Measurements from ENCODE around the gene ADRB1. TPM values are rescaled to one million over a fixed set of nuclear protein-coding genes. Genes with fewer than 3 reads are reported as not detected.

Gene ADRB1
- total and polyA plus RNA-seq, 2 of the 4 experiments (the other 2 are of a cell fraction), result not detected

GRCh38 chr10:114012650-114013049 lies 31.0 kb upstream of the ADRB1 start:
- no peak overlapping the region for H3K56ac ChIP-seq (ENCODE audit: extremely low read depth, insufficient read depth, low read length)
- H3K4me3 ChIP-seq (ENCODE audit: insufficient read depth, low read depth, low read length), result no peak overlapping the region
- dilution Hi-C loops (cut with HindIII; ENCODE audit: low sequenced_read_pairs, unreplicated experiment) (no loop called here), intact Hi-C loops (cut with micrococcal nuclease) (no loop called here), in situ Hi-C loops (cut with MboI; ENCODE audit: low sequenced_read_pairs) (no loop called here)
- no peaks in the 10 kb centered on the region; the same call in 1 of the 2 replicates for H3K27me3 ChIP-seq (ENCODE audit: control insufficient read depth, insufficient read depth, low read length)
- BruUV-seq (replicated peaks), result no TSS peak
- no peaks in the 10 kb centered on the region for H3K36me3 ChIP-seq (ENCODE audit: control insufficient read depth, insufficient read depth, low read length)
- no peak overlapping the region for H4K91ac ChIP-seq (ENCODE audit: insufficient read depth, low read depth, low read length)
- H2BK120ac ChIP-seq (ENCODE audit: low read depth, low read length), result no peak overlapping the region
- no peak overlapping the region for H2AFZ ChIP-seq (replicated peaks; ENCODE audit: low read length, poor library complexity)
- no peak for TF ChIP-seq BHLHE40 (IDR thresholded peaks at IDR 0.05; ENCODE audit: low read depth, low read length)
- no peak for TF ChIP-seq USF2 (IDR thresholded peaks at IDR 0.05; ENCODE audit: low read depth, low read length)
- no peak for TF ChIP-seq MAZ (IDR thresholded peaks at IDR 0.05; ENCODE audit: borderline replicate concordance, low read depth, low read length)
- TF ChIP-seq CEBPB (IDR thresholded peaks at IDR 0.05; ENCODE audit: low read depth, low read length), result no peak
- TF ChIP-seq FOS (IDR thresholded peaks at IDR 0.05; ENCODE audit: low read depth, low read length), result no peak
- no peak for TF ChIP-seq ELK1 (IDR thresholded peaks at IDR 0.05; ENCODE audit: borderline replicate concordance, low read depth, low read length)
- no peaks in the 10 kb centered on the region for H4K20me1 ChIP-seq (ENCODE audit: insufficient read depth, low read length)
- no peaks in the 10 kb centered on the region for H3K4me1 ChIP-seq (ENCODE audit: control insufficient read depth, insufficient read depth, low read length)
- H3K9ac ChIP-seq (ENCODE audit: low read depth, low read length), result no peak overlapping the region
- H3K4ac ChIP-seq (ENCODE audit: low read depth, low read length), result no peak overlapping the region
- no peak overlapping the region for H4K5ac ChIP-seq (ENCODE audit: low read depth, low read length)
- no peak overlapping the region for H2AK5ac ChIP-seq (ENCODE audit: low read depth, low read length)
- no peak overlapping the region for H2BK15ac ChIP-seq (ENCODE audit: low read depth, low read length)
- H2AK9ac ChIP-seq (replicated peaks; ENCODE audit: low read depth, low read length, poor library complexity), result peak overlapping the region; percentile 42
- H4K8ac ChIP-seq (ENCODE audit: low read depth in 2 of 2, low read length in 2 of 2), result no peak overlapping the region
- H3K14ac ChIP-seq (replicated peaks; ENCODE audit: low read depth, low read length), result no peak overlapping the region
- H3K18ac ChIP-seq (ENCODE audit: low read depth, low read length), result no peak overlapping the region
- no peak overlapping the region for H3K23ac ChIP-seq (ENCODE audit: low read depth, low read length)
- H3K27ac ChIP-seq (ENCODE audit: insufficient read depth, low read length), result no peak overlapping the region
- H2BK5ac ChIP-seq (ENCODE audit: low read depth, low read length, poor library complexity, severe bottlenecking), result no peak overlapping the region
- no peaks in the 10 kb centered on the region for H3K9me3 ChIP-seq (ENCODE audit: control insufficient read depth, insufficient read depth, low read length)
- ATAC-seq (ENCODE audit: low read depth) (no peak), DNase-seq (no peak)
- 60% methylated on average over 2 of the region's 8 CpGs; no CpG with 5 or more reads in 1 of the 2 experiments for WGBS, 2 experiments (ENCODE audit: extremely low coverage in 2 of 2, insufficient read length in 1 of 2)
- ChIA-PET POLR2A (ENCODE audit: unreplicated experiment) (no interaction called here), CTCF (interaction anchor here (0.7 to 0.9 kb wide), 2 partner anchors 9 to 73 kb away, joined by 3 to 6 read pairs; no protein-coding TSS in a partner anchor)
- H3K79me1 ChIP-seq (ENCODE audit: low read depth in 1 of 2, low read length in 2 of 2), result no peaks in the 10 kb centered on the region
- H2BK20ac ChIP-seq (ENCODE audit: low read depth, low read length), result no peak overlapping the region
- H3K4me2 ChIP-seq (ENCODE audit: low read depth, low read length), result no peak overlapping the region
- no peaks in the 10 kb centered on the region for H3K9me1 ChIP-seq (ENCODE audit: insufficient read depth, low read length)
